ENCODE results near the gene CELF1.

GRCh38 chr11:47589977-47590861 is 37.3 kb upstream of the CELF1 start:
- TF ChIP-seq CTCF (conservative IDR thresholded peaks at IDR 0.05 in 1 of 2, IDR thresholded peaks at IDR 0.05 in 1 of 2; ENCODE audit: extremely low read depth in 1 of 2, insufficient read depth in 1 of 2, low read depth in 1 of 2, low read length in 2 of 2): no peak
- TF ChIP-seq EZH2 (IDR thresholded peaks at IDR 0.05; ENCODE audit: borderline replicate concordance, low read length): peak; percentile 37

All from mammary epithelial cell (primary cell).